A549 (cell line): ENCODE results near the gene ASTL. TPM values are rescaled to one million over a fixed set of nuclear protein-coding genes. Genes with fewer than 3 reads are reported as not detected.

ENCODE experiments used
- ATAC-seq, 2 experiments: fragments of 200-7000 bp in 1 of 2; fragments of >200 bp in 1 of 2; cut with Nextera tagmentation in 1 of 2; cut with Tn5 transposase in 1 of 2; 3 replicates each; pipeline versions ENCODE4 v1.8.0 to v1.9.1; 2018 to 2020; ENCODE audit warnings: mild to moderate bottlenecking in 1 of 2, moderate library complexity in 1 of 2
- CTCF ChIA-PET: fragments of 300-600 bp; sonication (Branson Sonifier 250); formaldehyde crosslinking; extraction: SDS; loops from one replicate; lab custom pipeline; 2021; ENCODE audit warnings: antibody characterized with exemption, inconsistent platforms; lab: Yijun Ruan, JAX
- POLR2A ChIA-PET: fragments of 350-600 bp; formaldehyde crosslinking; extraction: SDS; loops from one replicate; lab custom pipeline; 2021; ENCODE audit warnings: antibody characterized with exemption, inconsistent platforms; lab: Yijun Ruan, JAX
- DNase-seq, 2 experiments: peaks; one replicate each; pipeline versions ENCODE4 v3.0.0 to v3.0.0-alpha.2; 2011 to 2016; ENCODE audit warnings: low read depth in 1 of 2, low spot score in 1 of 2
- FAIRE-seq: peaks from 2 replicates; lab custom pipeline; 2011; peaks lifted over from hg19 to GRCh38; lab: Jason Lieb, UNC
- H3K27ac ChIP-seq, 2 experiments: fragments of >200 bp; sonication (Bioruptor Twin); formaldehyde crosslinking; 3 replicates each; pipeline ENCODE4 v1.5.1; 2016 to 2017
- H3K4me1 ChIP-seq: fragments of >200 bp; sonication (Bioruptor Twin); formaldehyde crosslinking; 3 replicates; pipeline ENCODE4 v1.6.1; 2016
- H3K4me2 ChIP-seq: fragments of >200 bp; sonication (Bioruptor Twin); formaldehyde crosslinking; 3 replicates; pipeline ENCODE4 v1.6.1; 2016
- H3K4me3 ChIP-seq: fragments of >200 bp; sonication (Bioruptor Twin); formaldehyde crosslinking; 3 replicates; pipeline ENCODE4 v1.5.1; 2016
- H3K9me3 ChIP-seq: fragments of >200 bp; sonication (Bioruptor Twin); formaldehyde crosslinking; 3 replicates; pipeline ENCODE4 v1.6.1; 2016
- BHLHE40 ChIP-seq: IDR thresholded peaks from 2 replicates; pipeline ENCODE4 v1.6.1; 2012; ENCODE audit warnings: low read depth, low read length, inconsistent platforms
- FOSL2 ChIP-seq, 2 experiments: fragments of 450-650 bp in 1 of 2; fragments of >200 bp in 1 of 2; sonication (Bioruptor Twin) in 1 of 2; formaldehyde crosslinking; IDR thresholded peaks; 2 replicates each; pipeline versions ENCODE4 v1.5.0 to v1.6.1; 2016 to 2020; ENCODE audit warnings: mild to moderate bottlenecking in 1 of 2, moderate library complexity in 1 of 2
- FOXS1 ChIP-seq: fragments of 250-450 bp; sonication (Bioruptor Pico); IDR thresholded peaks from 2 replicates; pipeline ENCODE4 v1.5.0; 2020; ENCODE audit warnings: mild to moderate bottlenecking, moderate library complexity
- HEYL ChIP-seq: fragments of 250-450 bp; sonication (Bioruptor Pico); IDR thresholded peaks from 2 replicates; pipeline ENCODE4 v1.8.0; 2021; ENCODE audit warnings: mild to moderate bottlenecking, moderate library complexity
- KDM1A ChIP-seq: fragments of 200-600 bp; sonication (generic); IDR thresholded peaks from 2 replicates; pipeline ENCODE4 v1.6.1; 2016; ENCODE audit warnings: low read depth, mild to moderate bottlenecking
- MAFK ChIP-seq: fragments of 450-650 bp; IDR thresholded peaks from 2 replicates; pipeline ENCODE4 v1.6.1; 2014; ENCODE audit not compliant: partially characterized antibody
- NPAS2 ChIP-seq: fragments of 250-450 bp; sonication (Bioruptor Pico); IDR thresholded peaks from 2 replicates; pipeline ENCODE4 v1.8.0; 2022; ENCODE audit warnings: mild to moderate bottlenecking, moderate library complexity, borderline replicate concordance
- NR3C1 ChIP-seq: fragments of >200 bp; sonication (Bioruptor Twin); formaldehyde crosslinking; IDR thresholded peaks from 3 replicates; pipeline ENCODE4 v1.6.1; 2017
- SREBF2 ChIP-seq: fragments of 450-650 bp; IDR thresholded peaks from 2 replicates; pipeline ENCODE4 v1.6.1; 2014; ENCODE audit warnings: mild to moderate bottlenecking, moderate library complexity
- TFCP2L1 ChIP-seq: fragments of 250-450 bp; sonication (Bioruptor Pico); IDR thresholded peaks from 2 replicates; pipeline ENCODE4 v1.5.0; 2021; ENCODE audit warnings: mild to moderate bottlenecking
- WGBS: methylation state at CpG from one replicate; pipeline ENCODE4 v1.1.6; 2017; ENCODE audit errors: missing lambda C conversion rate; 5-methylcytosine and 5-hydroxymethylcytosine counted together
- polyA plus RNA-seq, 4 experiments: library from polyadenylated mRNA; depleted of rRNA in 3 of 4; stranded (reverse); fragments of >200 nt; fragmentation: RNase III in 1 of 4; extraction: RNeasy Plus Mini Kit Qiagen cat#74134 plus additional on column Dnase treatment in 1 of 4; gene quantifications; 2 replicates in 3 of 4; 3 replicates in 1 of 4; pipeline ENCODE4 v1.2.3, GENCODE V29; 2011 to 2017
- TF ChIP-seq, protein P1 (sequence below): fragments of 150-350 bp; IDR thresholded peaks from 2 replicates; pipeline ENCODE4 v1.6.1; 2014; ENCODE audit warnings: low read depth, mild to moderate bottlenecking, low read length
- TF ChIP-seq, protein P2 (sequence below): fragments of >200 bp; sonication (Bioruptor Twin); formaldehyde crosslinking; IDR thresholded peaks from 2 replicates; pipeline ENCODE4 v1.6.1; 2016
- TF ChIP-seq, protein P3 (sequence below): IDR thresholded peaks from 2 replicates; pipeline ENCODE4 v1.6.1; 2012

Gene ASTL
- polyA plus RNA-seq, 2 of the 4 experiments (the other 2 are of a cell fraction) = not detected

DNA sequence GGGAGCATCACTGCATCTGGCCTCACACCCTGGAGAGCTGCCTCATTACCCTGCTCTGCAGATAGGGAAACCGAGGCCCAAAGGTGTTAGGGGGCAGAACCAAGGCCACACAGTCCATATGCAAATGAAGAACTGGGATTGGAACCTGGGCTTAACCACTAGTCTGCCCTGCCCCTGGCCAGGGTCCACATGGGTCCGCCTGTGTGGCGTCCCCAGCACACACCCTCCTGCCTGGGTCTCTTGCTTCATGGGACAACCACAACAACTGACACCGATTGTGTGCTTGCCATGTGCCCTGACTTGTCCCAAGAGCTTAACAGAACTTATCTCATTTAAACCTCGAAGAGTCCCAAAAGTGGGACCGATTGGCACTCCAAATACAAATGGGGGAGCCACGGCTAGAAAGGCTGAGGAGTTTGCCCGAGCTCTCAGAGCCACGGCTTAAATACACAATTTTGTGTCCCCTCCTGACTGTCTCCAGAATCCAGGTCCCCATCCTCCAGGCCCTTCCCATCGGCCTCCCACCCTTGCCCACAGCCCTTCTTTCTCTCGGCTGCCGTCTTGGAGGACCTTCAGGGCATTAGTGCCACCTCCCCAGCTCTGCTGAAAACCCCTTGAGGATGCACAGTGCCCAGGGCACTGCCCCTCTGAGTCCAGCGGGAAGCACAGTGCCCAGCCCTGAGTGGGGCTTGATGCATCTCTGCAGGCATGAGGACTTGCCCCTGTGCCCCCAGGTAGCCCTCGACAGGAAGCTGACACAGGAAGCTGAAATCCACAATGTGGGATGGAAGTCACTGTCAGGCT lies 12.7 kb upstream of the ASTL start:
- 69% methylated on average over 12 of the region's 14 CpGs for WGBS
- no peak for ATAC-seq
- Histone ChIP-seq H3K4me3 (no peak overlapping the region), H3K27ac (no peak overlapping the region), H3K4me2 (no peak overlapping the region), H3K9me3 (no peaks in the 10 kb centered on the region), H3K4me1 (peaks cover 6% of the 10 kb centered on the region; the same call in 1 of the 3 replicates)
- ChIA-PET CTCF (interaction anchor here (0.6 to 2.0 kb wide), 9 partner anchors 10 to 358 kb away, joined by 3 to 9 read pairs (median 4); no protein-coding TSS in a partner anchor), POLR2A (no interaction called here)
- FAIRE-seq = no peak
- DNase-seq = no peak
- TF ChIP-seq KDM1A (no peak), NR3C1 (no peak), NPAS2 (no peak)
- TF ChIP-seq, protein P1, sequence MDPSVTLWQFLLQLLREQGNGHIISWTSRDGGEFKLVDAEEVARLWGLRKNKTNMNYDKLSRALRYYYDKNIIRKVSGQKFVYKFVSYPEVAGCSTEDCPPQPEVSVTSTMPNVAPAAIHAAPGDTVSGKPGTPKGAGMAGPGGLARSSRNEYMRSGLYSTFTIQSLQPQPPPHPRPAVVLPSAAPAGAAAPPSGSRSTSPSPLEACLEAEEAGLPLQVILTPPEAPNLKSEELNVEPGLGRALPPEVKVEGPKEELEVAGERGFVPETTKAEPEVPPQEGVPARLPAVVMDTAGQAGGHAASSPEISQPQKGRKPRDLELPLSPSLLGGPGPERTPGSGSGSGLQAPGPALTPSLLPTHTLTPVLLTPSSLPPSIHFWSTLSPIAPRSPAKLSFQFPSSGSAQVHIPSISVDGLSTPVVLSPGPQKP = no peak

DNA sequence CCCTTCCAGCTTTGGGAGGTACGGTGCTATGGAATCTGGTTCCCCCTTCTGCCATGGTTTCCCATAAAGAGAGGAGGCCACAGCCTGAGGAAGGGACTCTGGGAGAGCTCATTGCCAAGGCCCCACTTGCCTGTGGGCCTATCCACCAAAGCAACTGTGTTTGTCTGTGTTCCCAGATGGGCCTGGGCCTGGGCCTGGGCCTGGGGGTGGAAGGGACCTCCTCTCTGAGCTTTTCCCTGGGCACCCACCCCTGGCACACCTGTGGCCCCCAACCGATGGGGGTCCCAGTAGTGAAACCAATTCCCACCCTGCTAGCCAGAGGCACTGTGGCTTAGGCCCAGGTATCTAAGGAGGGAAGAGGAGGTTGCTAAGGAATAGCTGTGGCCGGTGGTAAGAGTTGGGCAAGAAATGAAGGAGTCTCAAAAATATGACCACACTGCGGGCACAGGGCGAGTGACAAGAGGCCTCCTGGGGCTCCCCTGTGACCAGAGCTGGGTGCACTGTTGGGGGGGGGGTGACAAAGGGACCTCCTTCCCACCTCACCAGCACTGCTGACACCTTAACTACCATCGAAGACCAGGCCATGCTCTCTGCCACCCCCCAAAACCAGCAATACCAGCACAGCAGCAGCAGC lies 11.8 kb upstream of the ASTL start:
- WGBS = 69% methylated on average over 6 of the region's 6 CpGs
- POLR2A ChIA-PET = no interaction called here
- no peak for FAIRE-seq
- no peak for DNase-seq
- Histone ChIP-seq H3K4me2 (no peak overlapping the region), H3K4me3 (no peak overlapping the region), H3K4me1 (peaks cover 6% of the 10 kb centered on the region; the same call in 1 of the 3 replicates), H3K9me3 (no peaks in the 10 kb centered on the region), H3K27ac (no peak overlapping the region)
- TF ChIP-seq TFCP2L1 (CRISPR knock-in tag) (no peak), HEYL (CRISPR knock-in tag) (no peak), FOXS1 (CRISPR knock-in tag) (no peak), MAFK (no peak), SREBF2 (no peak), BHLHE40 (no peak)
- TF ChIP-seq, protein P2, sequence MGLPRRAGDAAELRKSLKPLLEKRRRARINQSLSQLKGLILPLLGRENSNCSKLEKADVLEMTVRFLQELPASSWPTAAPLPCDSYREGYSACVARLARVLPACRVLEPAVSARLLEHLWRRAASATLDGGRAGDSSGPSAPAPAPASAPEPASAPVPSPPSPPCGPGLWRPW = no peak
- ATAC-seq = no peak
- CTCF ChIA-PET = interaction anchor here (0.8 to 1.6 kb wide), 4 partner anchors 12 to 359 kb away, joined by 3 to 5 read pairs (median 3); partner anchors contain the start of gene ASTL

DNA sequence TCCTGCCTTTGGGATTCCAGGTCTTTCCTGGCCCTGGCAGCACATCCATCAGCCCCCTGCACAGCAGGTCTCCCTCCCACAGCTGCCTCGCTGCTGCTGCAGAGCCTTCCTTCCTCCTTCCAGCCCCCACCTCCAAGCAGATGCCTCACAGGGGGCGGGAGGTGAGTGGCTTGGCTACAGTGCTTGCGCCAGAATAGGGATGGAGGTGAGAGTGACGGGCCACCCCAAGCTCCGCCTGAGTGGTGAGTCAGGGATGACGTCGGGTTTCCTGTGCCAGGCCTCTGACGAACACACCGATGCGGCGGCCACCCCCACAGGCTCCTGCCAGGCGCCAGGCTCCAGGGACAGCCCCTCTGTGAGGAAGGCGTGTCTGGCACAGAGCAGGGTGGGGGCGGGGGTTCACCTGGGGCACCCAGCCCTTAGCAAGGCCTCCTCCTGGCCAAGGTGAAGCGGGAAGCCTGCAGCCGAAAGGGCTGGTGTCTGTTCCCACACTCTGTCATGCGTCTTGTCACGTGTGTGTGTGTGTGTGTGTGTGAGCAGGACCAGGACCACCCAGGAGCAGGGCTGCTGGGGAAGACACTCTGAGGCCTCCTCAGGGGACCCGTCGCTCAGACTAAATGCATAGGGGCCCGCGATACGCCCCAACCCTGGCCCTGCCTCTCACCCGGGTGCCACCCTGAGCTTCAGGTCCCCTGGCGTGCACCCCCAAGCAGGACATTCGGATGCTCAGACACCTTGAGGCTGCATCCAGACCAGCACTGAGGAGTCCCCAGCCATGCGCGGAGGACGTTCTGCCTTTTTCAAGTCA lies 10.3 kb upstream of the ASTL start:
- Histone ChIP-seq H3K4me3 (no peak overlapping the region), H3K4me1 (peaks cover 10% of the 10 kb centered on the region; the same call in 2 of the 3 replicates), H3K27ac (peak overlapping the region in 1 of 2 experiments; percentile 57; a peak in 2 of 6 replicates), H3K9me3 (no peaks in the 10 kb centered on the region)
- ATAC-seq = peak; percentile 73 to 78
- FAIRE-seq = no peak
- WGBS = 55% methylated on average over 24 of the region's 29 CpGs
- ChIA-PET CTCF (interaction anchor here (0.8 to 2.5 kb wide), 3 partner anchors 11 to 32 kb away, joined by 3 to 13 read pairs (median 3); no protein-coding TSS in a partner anchor), POLR2A (no interaction called here)
- TF ChIP-seq, protein P3, sequence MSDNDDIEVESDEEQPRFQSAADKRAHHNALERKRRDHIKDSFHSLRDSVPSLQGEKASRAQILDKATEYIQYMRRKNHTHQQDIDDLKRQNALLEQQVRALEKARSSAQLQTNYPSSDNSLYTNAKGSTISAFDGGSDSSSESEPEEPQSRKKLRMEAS = no peak
- TF ChIP-seq FOSL2 (IDR thresholded peaks at IDR 0.05) (no peak), FOSL2 (CRISPR knock-in tag; IDR thresholded peaks at IDR 0.05) (peak; percentile 76)
- TF ChIP-seq, all 56 proteins: peak for 1
- DNase-seq = peak; percentile 25 to 78
- H3K4me2 ChIP-seq = peak overlapping the region; percentile 27; the same call in 1 of the 3 replicates
